ENCODE data around the gene TSPAN16. TPM values are rescaled to one million over a fixed set of nuclear protein-coding genes. Genes with fewer than 3 reads are reported as not detected.

The TSPAN16 gene
- total RNA-seq, 1 experiment from 2014 or later, result not detected

GRCh38 chr19:11265785-11266236, 30.1 kb upstream of the TSPAN16 start:
- no peak for DNase-seq (ENCODE audit: low spot score)
- in situ Hi-C loops (cut with HindIII; ENCODE audit: low sequenced_read_pairs), result no loop called here

- DNase-seq (ENCODE audit: low spot score), result no peak
- in situ Hi-C loops (cut with HindIII; ENCODE audit: low sequenced_read_pairs), result no loop called here
Observed at GRCh38 chr19:11267316-11268085, 28.5 kb upstream of the TSPAN16 start.

GRCh38 chr19:11268783-11269267, 27.1 kb upstream of the TSPAN16 start:
- no peak for DNase-seq (ENCODE audit: low spot score)
- in situ Hi-C loops (cut with HindIII; ENCODE audit: low sequenced_read_pairs), result no loop called here

- in situ Hi-C loops (cut with HindIII; ENCODE audit: low sequenced_read_pairs), result no loop called here
- no peak for DNase-seq (ENCODE audit: low spot score)
Observed at GRCh38 chr19:11269408-11269807, 26.6 kb upstream of the TSPAN16 start.

DNA sequence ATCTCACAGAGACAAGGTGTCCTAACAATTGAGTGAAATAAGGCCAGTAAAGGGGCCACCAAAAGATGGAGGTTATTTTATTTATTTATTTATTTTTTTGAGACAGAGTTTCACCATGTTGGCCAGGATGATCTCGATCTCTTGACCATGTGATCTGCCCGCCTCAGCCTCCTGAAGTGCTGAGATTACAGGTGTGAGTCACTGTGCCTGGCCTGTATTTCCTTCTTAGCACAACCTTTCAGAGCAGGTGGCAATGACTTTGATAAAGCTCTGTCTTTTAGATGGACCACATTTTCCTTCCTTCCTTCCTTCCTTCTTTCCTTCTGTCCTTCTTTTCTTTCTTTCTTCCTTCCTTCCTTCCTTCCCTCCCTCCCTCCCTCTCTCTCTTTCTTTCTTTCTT, 22.7 kb upstream of the TSPAN16 start:
- no peak for DNase-seq (ENCODE audit: low spot score)
- in situ Hi-C loops (cut with HindIII; ENCODE audit: low sequenced_read_pairs), result no loop called here

GRCh38 chr19:11273989-11274388, 22.0 kb upstream of the TSPAN16 start:
- in situ Hi-C loops (cut with HindIII; ENCODE audit: low sequenced_read_pairs), result no loop called here
- no peak for DNase-seq (ENCODE audit: low spot score)

GRCh38 chr19:11274533-11275086, 21.4 kb upstream of the TSPAN16 start:
- in situ Hi-C loops (cut with HindIII; ENCODE audit: low sequenced_read_pairs), result no loop called here
- no peak for DNase-seq (ENCODE audit: low spot score)

DNA sequence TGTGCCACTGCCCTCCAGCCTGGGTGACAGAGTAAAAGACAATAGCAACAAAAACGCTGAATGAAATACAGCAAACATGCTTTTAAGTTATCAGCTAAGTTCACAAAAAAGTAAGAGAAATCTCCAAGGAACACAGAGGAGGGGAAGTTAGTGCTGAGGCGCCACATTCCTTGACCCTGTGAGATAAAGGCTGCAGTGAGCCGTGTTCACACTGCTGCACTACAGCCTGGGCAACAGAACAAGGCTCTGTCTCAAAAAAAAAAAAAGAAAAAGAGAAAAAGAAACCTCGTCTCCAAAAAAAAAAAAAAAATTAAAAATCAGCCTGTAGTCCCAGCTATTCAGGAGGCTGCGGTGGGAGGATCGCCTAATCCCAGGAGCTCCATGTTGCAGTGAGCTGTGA, 17.3 kb upstream of the TSPAN16 start:
- DNase-seq (ENCODE audit: low spot score), result no peak
- in situ Hi-C loops (cut with HindIII; ENCODE audit: low sequenced_read_pairs), result no loop called here

DNA sequence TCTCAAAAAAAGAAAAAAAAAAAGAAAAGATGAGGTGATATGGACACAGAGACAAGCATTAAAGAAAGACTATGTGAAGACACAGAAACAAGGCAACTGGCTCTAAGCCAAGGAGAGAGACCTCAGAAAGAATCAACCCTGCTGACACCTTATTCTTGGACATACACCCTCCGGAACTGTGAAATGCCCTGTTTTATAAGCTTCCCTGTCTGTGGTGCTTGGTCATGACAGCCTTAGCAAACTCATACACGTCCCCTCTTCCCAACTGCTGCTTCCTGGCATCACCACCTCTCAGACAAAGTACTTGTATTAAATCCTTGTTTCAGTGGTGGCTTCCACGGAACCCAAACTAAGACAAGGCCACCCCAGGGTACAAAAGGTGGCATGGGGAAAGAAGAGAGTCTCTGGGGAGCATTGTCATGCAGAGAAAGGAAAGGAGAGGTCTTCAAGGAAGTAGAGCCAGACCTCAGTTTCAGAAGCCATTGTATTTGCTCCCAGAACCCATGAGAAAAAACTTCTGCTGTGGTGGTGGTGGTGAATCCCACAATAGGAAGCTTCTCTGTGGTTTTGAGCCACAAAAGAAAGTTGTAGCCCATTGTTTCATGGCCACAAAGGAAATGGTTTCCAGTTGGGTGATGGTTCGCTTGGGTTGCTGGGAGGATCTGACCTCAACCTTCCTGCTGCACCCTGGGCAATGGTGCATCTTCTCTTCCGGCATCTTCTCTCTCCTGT, 16.3 kb upstream of the TSPAN16 start:
- no peak for DNase-seq (ENCODE audit: low spot score)
- in situ Hi-C loops (cut with HindIII; ENCODE audit: low sequenced_read_pairs), result no loop called here

DNA sequence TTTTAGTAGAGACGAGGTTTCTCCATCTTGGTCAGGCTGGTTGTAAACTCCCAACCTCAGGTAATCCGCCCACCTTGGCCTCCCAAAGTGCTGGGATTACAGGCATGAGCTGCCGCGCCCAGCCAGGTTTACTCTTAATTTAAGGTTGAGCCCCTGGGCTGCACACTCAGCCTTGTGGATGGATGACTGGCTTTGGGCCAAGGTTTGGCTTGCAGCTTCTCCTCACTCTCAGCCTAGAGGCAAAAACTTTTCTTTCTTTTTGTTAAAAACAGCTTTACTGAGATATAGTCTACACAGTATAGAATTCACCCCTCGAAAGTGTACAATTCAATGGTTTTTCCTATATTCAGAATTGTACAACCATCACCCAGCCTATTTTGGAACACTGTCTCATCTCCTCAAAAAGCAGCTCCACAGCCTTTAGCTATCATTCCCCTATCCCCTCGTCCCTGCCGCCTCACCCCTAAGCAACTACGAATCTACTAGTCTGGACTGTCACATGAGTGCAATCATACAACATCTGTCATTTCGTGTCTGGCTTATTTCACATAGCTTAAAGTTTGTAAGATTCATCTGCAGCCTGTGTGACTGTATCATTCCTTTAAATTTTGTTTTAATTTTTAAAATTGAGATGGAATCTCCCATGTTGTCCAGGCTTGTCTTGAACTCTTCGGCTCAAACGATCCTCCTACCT, 14.5 kb upstream of the TSPAN16 start:
- DNase-seq (ENCODE audit: low spot score), result no peak
- in situ Hi-C loops (cut with HindIII; ENCODE audit: low sequenced_read_pairs), result no loop called here

GRCh38 chr19:11284515-11284914, 11.4 kb upstream of the TSPAN16 start:
- DNase-seq (ENCODE audit: low spot score), result no peak
- in situ Hi-C loops (cut with HindIII; ENCODE audit: low sequenced_read_pairs), result no loop called here

- in situ Hi-C loops (cut with HindIII; ENCODE audit: low sequenced_read_pairs), result no loop called here
- DNase-seq (ENCODE audit: low spot score), result no peak
Observed at GRCh38 chr19:11286312-11286974, 9.5 kb upstream of the TSPAN16 start.

- in situ Hi-C loops (cut with HindIII; ENCODE audit: low sequenced_read_pairs), result no loop called here
- DNase-seq (ENCODE audit: low spot score), result no peak
Observed at GRCh38 chr19:11288349-11288748, 7.6 kb upstream of the TSPAN16 start.

DNA sequence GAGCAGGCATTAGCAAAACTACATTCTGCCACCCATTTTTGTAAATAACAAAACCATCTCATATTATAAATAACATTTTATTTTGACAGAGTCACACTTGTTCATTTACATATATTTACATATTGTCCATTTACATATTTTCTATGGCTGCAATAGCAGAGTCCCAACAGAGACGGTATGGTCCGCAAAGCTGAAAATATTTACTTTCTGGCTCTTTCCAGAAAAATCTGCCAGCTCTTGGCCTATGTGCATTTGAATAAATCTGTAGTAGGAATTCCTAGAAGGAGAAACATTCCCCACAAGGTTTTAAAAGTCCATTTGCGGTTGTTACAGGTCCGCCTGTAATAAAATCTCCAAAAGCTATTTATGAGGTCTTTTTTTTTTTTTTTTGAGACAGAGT, 5.7 kb upstream of the TSPAN16 start:
- DNase-seq (ENCODE audit: low spot score), result no peak
- in situ Hi-C loops (cut with HindIII; ENCODE audit: low sequenced_read_pairs), result no loop called here

DNA sequence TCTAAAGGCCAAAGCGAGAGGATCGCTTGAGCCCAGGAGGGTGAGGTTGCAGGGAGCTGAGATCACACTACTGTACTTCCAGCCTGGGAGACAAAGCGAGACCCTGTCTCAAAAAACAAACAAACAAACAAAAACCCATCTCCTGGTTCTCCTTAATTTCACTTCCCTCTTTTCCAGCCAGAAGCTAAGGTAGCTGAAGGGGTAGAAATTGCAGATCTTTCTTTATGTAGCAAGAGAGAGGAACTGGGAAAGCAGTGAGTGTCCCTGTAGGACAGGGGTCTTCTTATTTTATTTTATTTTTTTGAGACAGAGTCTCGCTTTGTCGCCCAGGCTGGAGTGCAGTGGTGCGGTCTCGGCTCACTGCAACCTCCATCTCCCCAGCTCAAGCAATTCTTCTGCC, 4.5 kb upstream of the TSPAN16 start:
- no peak for DNase-seq (ENCODE audit: low spot score)
- in situ Hi-C loops (cut with HindIII; ENCODE audit: low sequenced_read_pairs), result no loop called here

DNA sequence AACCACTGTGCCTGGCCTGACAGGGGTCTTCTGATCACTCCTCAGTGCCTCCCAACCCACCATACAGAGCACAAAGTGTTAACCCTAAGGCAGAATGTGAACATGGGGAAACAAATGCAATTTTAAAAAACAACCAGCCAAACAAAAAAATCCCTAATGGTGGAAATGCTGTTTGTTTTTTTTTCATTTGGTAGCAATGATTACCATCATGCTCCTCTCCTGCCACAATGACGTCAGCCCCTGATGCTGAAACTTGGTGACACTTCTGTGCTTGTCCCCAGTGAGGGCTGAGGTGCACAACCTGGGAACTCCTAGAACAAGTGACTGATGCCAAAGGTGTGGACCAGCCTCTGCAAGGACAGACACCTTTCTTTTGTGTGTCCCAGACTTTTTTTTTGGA, 4.0 kb upstream of the TSPAN16 start:
- in situ Hi-C loops (cut with HindIII; ENCODE audit: low sequenced_read_pairs), result no loop called here
- DNase-seq (ENCODE audit: low spot score), result no peak

- peak; percentile 84 for DNase-seq (ENCODE audit: low spot score)
- in situ Hi-C loops (cut with HindIII; ENCODE audit: low sequenced_read_pairs), result no loop called here
Observed at GRCh38 chr19:11293433-11294389, 2.2 kb upstream of the TSPAN16 start.

- in situ Hi-C loops (cut with HindIII; ENCODE audit: low sequenced_read_pairs), result no loop called here
- DNase-seq (ENCODE audit: low spot score), result no peak
Observed at GRCh38 chr19:11295180-11295579, 780 bp upstream of the TSPAN16 start.

Measured in G401 (cell line).